Fibroblast of the aortic adventitia (primary cell): Measurements from ENCODE around the gene NPPA. TPM values are rescaled to one million over a fixed set of nuclear protein-coding genes. Genes with fewer than 3 reads are reported as not detected.

ENCODE experiments used
- DNase-seq: peaks from one replicate; pipeline ENCODE4 v3.0.0-alpha.2; 2010; ENCODE audit warnings: low read depth
- H3K4me3 ChIP-seq: 2 replicates; pipeline ENCODE4 v1.5.1; 2011; ENCODE audit warnings: low read depth, mild to moderate bottlenecking, control low read depth, low read length, moderate library complexity
- CTCF ChIP-seq: IDR thresholded peaks from 2 replicates; pipeline ENCODE4 v1.5.1; 2011; ENCODE audit warnings: mild to moderate bottlenecking, low read length, control low read depth, inconsistent platforms; ENCODE audit not compliant: insufficient read depth
- small RNA-seq: library from RNA; depleted of rRNA; stranded (forward); fragments of <200 nt; gene quantifications from one replicate; pipeline ENCODE3, GENCODE V24; 2012
- total RNA-seq: library from RNA; depleted of rRNA; stranded (reverse); fragments of >200 nt; gene quantifications from 2 replicates; pipeline ENCODE4 v1.2.3, GENCODE V29; 2012; ENCODE audit warnings: low replicate concordance

The NPPA gene
- total RNA-seq, 1 donor = not detected

- no peak for TF ChIP-seq CTCF
- no peak overlapping the region for H3K4me3 ChIP-seq
- peak; percentile 27 for DNase-seq
Observed at GRCh38 chr1:11796036-11796828, 51.4 kb downstream of the NPPA start.

Small RNA genes within 50 kb of the gene (small RNA-seq; reads per million reads assigned to genes)
- gene RF02156 (not detected), gene RF02157 (not detected), gene RF02158 (not detected)

Other genes with a start within 250 kb of the NPPA start
- gene FBXO2, start 193.4 kb downstream of the NPPA start, total RNA-seq = 2.0 and 3.9 TPM in 2 replicates
- gene FBXO44, start 192.9 kb downstream of the NPPA start, total RNA-seq = 8.1 and 16.0 TPM in 2 replicates
- 3.4 and 4.5 TPM in 2 replicates for gene FBXO6, start 183.6 kb downstream of the NPPA start, total RNA-seq
- 17.6 and 33.1 TPM in 2 replicates for gene MAD2L2, start 166.6 kb downstream of the NPPA start, total RNA-seq
- 2.4 TPM in 1 of 2 replicates, not detected in the other for gene DRAXIN, start 156.1 kb downstream of the NPPA start, total RNA-seq
- 15.0 and 49.4 TPM in 2 replicates for gene AGTRAP, start 111.6 kb downstream of the NPPA start, total RNA-seq
- 0.36 TPM in 1 of 2 replicates, not detected in the other for gene C1orf167, start 85.6 kb downstream of the NPPA start, total RNA-seq
- gene MTHFR, start 41.8 kb downstream of the NPPA start, total RNA-seq = 42.9 and 55.4 TPM in 2 replicates
- 12.6 and 47.8 TPM in 2 replicates for gene CLCN6, start 41.6 kb downstream of the NPPA start, total RNA-seq
- gene NPPB, start 11.2 kb upstream of the NPPA start, total RNA-seq = not detected in 2 replicates
- 37.8 and 86.9 TPM in 2 replicates for gene KIAA2013, start 78.6 kb upstream of the NPPA start, total RNA-seq
- gene PLOD1, start 86.9 kb upstream of the NPPA start, total RNA-seq = 116 and 123 TPM in 2 replicates
- gene MFN2, start 132.7 kb upstream of the NPPA start, total RNA-seq = 41.9 and 59.7 TPM in 2 replicates
- 22.0 and 31.4 TPM in 2 replicates for gene MIIP, start 171.7 kb upstream of the NPPA start, total RNA-seq
- gene TNFRSF8, start 215.5 kb upstream of the NPPA start, total RNA-seq = 0.09 and 15.4 TPM in 2 replicates